GM19455 (cell line): ENCODE data around the gene GCM1.

Experiments
- ATAC-seq: cut with Tn5 transposase; IDR thresholded peaks from one replicate; pipeline ENCODE4 v1.9.1; 2021; ENCODE audit not compliant: unreplicated experiment

Gene GCM1

DNA sequence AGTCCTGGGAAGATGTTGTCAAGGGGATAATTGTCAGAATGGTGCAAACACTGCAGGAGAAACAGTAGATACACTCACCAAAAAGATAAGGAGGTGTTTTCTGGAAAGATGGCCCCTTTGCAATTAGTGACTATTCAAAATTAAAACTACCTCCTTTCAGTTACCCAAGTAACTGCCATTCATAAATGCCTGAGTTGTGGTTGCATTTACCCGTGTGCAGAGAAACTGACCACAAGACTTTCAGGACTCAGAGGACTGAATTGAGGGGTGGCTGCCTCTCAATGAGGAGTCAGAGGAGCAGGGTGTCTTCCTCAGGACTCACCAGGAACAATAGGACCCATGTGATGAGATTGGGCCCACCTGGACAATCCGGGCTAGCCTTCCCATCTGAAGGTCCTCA is 39.0 kb downstream of the GCM1 start:
- ATAC-seq = peak; percentile 77

DNA sequence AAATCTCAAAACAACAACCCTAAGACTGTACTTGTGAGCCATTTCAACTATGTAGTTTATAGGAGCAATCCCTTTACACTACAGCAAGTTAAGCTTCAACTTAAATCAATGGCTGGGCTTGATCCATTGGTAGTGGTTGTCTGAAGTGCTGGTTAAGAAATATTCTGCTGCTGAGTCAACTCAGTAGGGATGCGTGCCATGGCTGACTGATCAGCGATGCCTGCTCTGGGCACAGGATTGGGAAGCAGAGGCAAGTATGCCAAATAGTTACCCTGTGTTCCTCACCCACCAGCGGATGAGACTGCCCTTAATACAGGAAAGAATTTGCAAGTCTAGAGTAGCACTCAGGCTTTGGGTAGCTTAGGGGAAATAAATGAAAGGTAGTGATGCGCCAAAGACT is 41.5 kb downstream of the GCM1 start:
- ATAC-seq = no peak

DNA sequence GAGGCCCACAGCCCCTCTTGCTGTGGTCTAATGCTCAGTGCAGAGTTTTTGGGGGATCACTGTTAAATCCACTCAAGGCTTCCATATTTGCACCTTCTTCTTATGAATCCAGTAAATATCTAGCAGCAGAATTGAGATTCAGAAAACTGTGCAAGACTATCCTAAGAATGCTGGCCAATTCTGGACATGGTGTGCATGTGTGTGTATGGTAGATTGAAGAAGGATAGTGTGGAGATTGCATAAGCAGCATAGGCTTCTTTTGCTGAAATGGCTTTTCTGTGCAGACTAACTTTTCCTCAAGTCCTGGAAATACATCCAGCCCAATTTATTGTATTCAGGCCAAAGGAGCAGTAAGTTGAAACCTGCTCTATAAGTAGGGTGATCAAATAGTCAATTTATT is 43.7 kb downstream of the GCM1 start:
- ATAC-seq = no peak

DNA sequence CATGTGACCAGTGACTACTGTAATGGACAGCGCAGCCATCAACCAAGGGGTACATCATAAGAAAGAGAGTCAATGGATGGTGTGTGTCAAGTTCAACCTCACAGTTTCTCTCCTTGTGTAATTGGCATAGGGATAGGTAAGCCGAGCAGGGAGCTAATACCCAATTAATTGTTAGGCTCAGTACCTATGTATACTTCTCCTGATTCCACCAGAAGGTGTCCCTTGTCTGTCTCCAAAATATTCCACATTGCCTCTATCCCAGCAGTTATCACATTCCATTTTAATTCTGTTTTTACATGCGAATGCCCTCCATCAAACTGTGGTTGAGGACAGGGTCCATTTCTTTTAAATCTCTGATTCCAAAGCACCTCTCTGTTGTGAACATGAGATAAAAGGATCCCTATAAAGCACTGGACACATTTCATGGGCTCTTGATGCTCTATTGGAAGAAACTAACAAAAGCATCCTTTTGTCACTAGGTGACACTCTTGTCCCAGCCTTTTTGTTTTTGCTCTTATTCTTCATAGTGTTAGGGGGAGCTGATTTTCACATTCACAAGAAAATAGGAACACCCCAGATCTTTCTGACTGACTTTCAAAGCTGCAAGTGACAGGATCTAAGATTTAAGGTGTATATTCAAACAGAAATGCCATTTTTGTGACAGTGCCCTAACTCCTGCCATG is 44.5 kb downstream of the GCM1 start:
- no peak for ATAC-seq

DNA sequence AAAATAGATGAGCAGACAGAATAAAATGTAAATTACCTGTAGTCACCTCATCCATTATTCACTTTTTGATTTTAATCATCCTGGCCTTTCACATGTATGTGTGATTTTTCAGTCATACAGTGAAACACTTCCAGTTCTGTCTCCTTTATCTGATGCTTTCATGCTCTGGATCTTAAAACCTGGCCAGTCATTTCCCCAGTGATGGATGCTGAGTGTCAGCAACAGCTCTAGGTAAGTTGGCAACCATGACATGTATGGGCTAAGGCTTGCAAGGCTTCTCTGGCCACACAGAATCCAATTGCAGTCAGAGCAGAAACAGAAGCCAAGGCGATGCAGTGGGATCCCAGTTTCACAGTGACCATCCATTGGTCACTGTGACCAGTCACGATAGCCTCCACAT is 47.6 kb downstream of the GCM1 start:
- ATAC-seq = no peak

DNA sequence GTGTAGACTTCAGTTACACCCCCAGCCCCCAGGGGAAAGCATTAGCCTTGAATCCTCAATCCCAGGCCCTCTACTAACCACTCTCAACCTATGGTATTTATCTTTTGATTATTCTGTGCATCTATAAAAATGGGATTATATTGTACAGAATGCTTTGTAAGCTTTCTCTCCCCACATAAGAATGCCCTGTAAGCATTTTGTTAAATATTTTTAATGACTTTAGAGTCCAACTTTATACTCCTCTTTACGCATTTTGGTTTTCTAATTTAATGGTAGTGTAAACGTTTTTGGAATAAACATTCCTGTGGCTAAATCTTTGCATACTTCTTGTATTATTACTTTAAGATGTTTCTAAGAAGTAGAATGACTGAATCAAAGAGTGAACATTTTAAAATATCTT is 48.1 kb downstream of the GCM1 start:
- ATAC-seq = no peak

DNA sequence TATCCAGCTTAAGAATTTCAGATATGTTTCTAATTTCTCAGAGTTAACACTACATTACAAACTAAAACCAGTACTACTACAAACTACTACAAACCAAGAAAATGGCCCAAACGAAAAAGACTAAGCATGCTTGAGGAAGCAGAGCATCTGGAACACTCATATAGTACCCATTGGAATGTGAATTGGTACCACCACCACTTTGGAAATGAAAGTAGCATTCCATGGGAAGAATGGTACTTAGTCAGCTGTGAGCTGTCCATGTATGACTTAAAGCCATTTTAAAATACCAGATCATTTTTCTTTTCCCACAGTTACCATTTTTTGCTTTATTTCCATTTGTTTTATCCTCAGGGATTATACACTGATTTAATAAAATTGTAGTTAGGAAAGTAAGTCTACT is 52.9 kb downstream of the GCM1 start:
- ATAC-seq = no peak

DNA sequence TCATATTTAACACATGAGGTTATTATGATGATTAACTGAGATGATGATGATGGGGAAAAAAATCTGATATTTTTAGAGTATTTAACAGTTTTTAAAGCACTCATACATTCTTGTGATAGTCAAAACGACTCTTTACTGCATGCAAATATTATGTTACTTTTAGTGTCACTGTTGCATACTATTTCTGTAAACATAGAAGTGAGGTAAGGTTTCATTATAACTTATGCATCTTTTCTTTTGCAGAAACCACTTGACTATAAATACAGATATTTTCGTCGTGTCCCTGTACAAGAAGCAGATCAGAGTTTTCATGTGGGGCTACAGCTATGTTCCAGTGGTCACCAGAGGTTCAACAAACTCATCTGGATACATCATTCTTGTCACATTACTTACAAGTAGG is 53.4 kb downstream of the GCM1 start:
- ATAC-seq = no peak

DNA sequence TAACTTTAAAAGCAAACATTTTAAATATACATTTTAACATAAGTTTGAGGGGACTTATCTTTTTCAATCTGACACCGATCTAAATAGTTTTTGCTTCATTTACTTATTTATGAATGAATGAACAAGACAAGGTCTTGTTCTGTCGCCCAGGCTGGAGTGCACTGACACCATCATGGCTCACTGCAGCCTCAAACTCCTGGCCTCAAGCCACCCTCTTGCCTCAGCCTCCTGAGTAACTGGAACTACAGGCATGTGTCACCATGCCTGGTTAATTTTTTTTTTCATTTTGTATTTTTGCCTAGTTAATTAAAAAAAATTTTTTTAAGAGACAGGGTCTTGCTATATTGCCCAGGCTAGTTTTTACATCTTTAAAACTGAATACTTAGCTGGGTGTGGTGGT is 58.1 kb downstream of the GCM1 start:
- ATAC-seq = no peak

DNA sequence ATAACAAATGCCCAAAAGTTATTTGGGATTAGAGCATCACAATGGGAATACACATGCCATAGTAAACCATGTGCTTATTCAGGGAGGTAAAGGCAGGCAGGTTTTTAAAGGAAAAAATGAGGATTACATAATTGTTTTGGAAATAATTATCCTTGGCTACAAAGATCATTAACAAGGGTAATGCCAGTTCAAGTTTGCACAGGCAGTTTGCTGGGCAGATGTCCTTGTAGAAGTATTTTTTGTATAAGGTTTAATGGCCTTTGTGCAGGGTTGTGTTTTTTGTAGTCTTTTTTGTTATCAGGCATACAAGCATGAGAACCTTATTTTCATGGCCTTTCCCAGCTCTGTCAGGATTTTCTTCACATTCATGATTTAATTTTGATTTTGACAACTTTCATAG is 58.7 kb downstream of the GCM1 start:
- ATAC-seq = no peak

DNA sequence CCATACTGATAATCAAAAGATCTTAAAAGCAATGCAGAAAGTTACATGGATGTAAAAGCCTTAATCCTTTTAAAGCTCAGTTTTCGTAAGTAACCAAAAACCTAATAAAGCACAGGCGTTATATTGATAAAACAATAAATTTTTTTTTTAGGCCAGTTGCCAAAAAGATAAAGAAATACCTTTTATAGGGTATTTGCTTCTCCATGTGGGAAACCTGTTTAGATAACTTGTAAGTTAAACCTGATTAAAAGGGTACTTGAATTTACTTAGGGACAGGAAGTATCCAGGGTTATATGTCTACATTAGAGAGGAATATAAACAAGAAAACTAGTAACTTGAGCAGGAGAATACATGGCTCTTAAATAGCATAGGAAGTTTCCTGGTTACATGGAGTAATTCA is 62.3 kb downstream of the GCM1 start:
- ATAC-seq = no peak

DNA sequence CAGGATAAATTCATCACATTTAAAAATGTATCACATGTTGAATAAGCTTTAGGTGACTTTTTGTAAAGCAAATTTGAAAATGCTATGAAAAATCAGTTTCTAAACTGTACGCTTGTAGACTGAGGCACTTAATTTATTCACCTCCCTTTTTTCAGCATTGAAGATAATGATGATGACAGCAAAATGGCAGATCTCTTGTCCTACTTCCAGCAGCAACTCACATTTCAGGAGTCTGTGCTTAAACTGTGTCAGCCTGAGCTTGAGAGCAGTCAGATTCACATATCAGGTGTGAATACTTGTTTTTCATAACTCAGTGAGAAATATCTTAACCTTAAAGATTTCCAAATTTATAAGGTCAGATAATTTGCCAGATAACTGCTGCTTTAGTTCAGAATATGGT is 67.8 kb downstream of the GCM1 start:
- no peak for ATAC-seq
